ENCODE results near the gene CDH18. TPM values are rescaled to one million over a fixed set of nuclear protein-coding genes. Genes with fewer than 3 reads are reported as not detected.

The CDH18 gene
- total and polyA plus RNA-seq, 2 of the 4 experiments (the other 2 are of a cell fraction), result 0.24 to 1.1 TPM

- H2BK15ac ChIP-seq (ENCODE audit: low read depth, low read length), result no peak overlapping the region
- ATAC-seq (ENCODE audit: low read depth), result no peak
- no peak overlapping the region for H3K4me2 ChIP-seq (ENCODE audit: low read depth, low read length)
- H3K27me3 ChIP-seq (ENCODE audit: control insufficient read depth, insufficient read depth, low read length), result no peaks in the 10 kb centered on the region
- no peak overlapping the region for H2BK20ac ChIP-seq (ENCODE audit: low read depth, low read length)
- intact Hi-C loops (cut with micrococcal nuclease), result no loop called here
- H3K9me1 ChIP-seq (ENCODE audit: insufficient read depth, low read length), result no peaks in the 10 kb centered on the region
- no peak overlapping the region for H2AFZ ChIP-seq (replicated peaks; ENCODE audit: low read length, poor library complexity)
- H3K4me3 ChIP-seq (ENCODE audit: insufficient read depth, low read depth, low read length), result no peak overlapping the region
- no peaks in the 10 kb centered on the region for H3K79me1 ChIP-seq (ENCODE audit: low read depth in 1 of 2, low read length in 2 of 2)
- H3K4ac ChIP-seq (ENCODE audit: low read depth, low read length), result no peak overlapping the region
- no peak overlapping the region for H4K91ac ChIP-seq (ENCODE audit: insufficient read depth, low read depth, low read length)
- in situ Hi-C loops (cut with MboI; ENCODE audit: low sequenced_read_pairs), result no loop called here
- BruUV-seq (replicated peaks), result no TSS peak
- H4K8ac ChIP-seq (ENCODE audit: low read depth in 2 of 2, low read length in 2 of 2), result no peak overlapping the region
- no CpG with 5 or more reads among the region's 4 CpGs for WGBS, 2 experiments (ENCODE audit: extremely low coverage in 2 of 2, insufficient read length in 1 of 2)
- H3K9me3 ChIP-seq (ENCODE audit: control insufficient read depth, insufficient read depth, low read length), result no peaks in the 10 kb centered on the region
- H4K20me1 ChIP-seq (ENCODE audit: insufficient read depth, low read length), result no peaks in the 10 kb centered on the region
- H3K27ac ChIP-seq (ENCODE audit: insufficient read depth, low read length), result no peak overlapping the region
- no peak overlapping the region for H3K18ac ChIP-seq (ENCODE audit: low read depth, low read length)
- no peak overlapping the region for H3K14ac ChIP-seq (replicated peaks; ENCODE audit: low read depth, low read length)
- H3K36me3 ChIP-seq (ENCODE audit: control insufficient read depth, insufficient read depth, low read length), result no peaks in the 10 kb centered on the region
- no peak overlapping the region for H2BK5ac ChIP-seq (ENCODE audit: low read depth, low read length, poor library complexity, severe bottlenecking)
- dilution Hi-C loops (cut with HindIII; ENCODE audit: low sequenced_read_pairs, unreplicated experiment), result no loop called here
- no peaks in the 10 kb centered on the region for H3K4me1 ChIP-seq (ENCODE audit: control insufficient read depth, insufficient read depth, low read length)
- POLR2A ChIA-PET (ENCODE audit: unreplicated experiment), result no interaction called here
- CTCF ChIA-PET, result no interaction called here
- no peak overlapping the region for H2BK120ac ChIP-seq (ENCODE audit: low read depth, low read length)
- H2AK5ac ChIP-seq (ENCODE audit: low read depth, low read length), result no peak overlapping the region
- no peak for DNase-seq
- no peak overlapping the region for H3K56ac ChIP-seq (ENCODE audit: extremely low read depth, insufficient read depth, low read length)
- H2AK9ac ChIP-seq (replicated peaks; ENCODE audit: low read depth, low read length, poor library complexity), result no peak overlapping the region
- H3K23ac ChIP-seq (ENCODE audit: low read depth, low read length), result no peak overlapping the region
- TF ChIP-seq MAZ (IDR thresholded peaks at IDR 0.05; ENCODE audit: borderline replicate concordance, low read depth, low read length) (no peak), CEBPB (IDR thresholded peaks at IDR 0.05; ENCODE audit: low read depth, low read length) (no peak), RCOR1 (IDR thresholded peaks at IDR 0.05; ENCODE audit: insufficient replicate concordance, low read length) (no peak), MXI1 (IDR thresholded peaks at IDR 0.05; ENCODE audit: borderline replicate concordance, low read depth, low read length) (no peak)
- H3K9ac ChIP-seq (ENCODE audit: low read depth, low read length), result no peak overlapping the region
- H4K5ac ChIP-seq (ENCODE audit: low read depth, low read length), result no peak overlapping the region
Observed at GRCh38 chr5:19615071-19615470, 372.9 kb downstream of the CDH18 start.
